Measurements from ENCODE around the gene SSH2.
"Not testable (repeated sequence)": the region's sequence is repeated elsewhere in the genome, so short reads cannot be mapped to it uniquely, and the experiment has no call there.

The SSH2 gene

GRCh38 chr17:29862127-29862526 is 67.9 kb downstream of the SSH2 start:
- no peak overlapping the region for H3K4me3 ChIP-seq (replicated peaks; ENCODE audit: low read depth, low read length)
- no peak for TF ChIP-seq CTCF (IDR thresholded peaks at IDR 0.05; ENCODE audit: low read length, missing control alignments)
- no peak for DNase-seq (ENCODE audit: low read depth)

- not testable (repeated sequence) for DNase-seq (ENCODE audit: low read depth); H3K4me3 ChIP-seq (replicated peaks; ENCODE audit: low read depth, low read length)
These were observed 70.6 kb downstream of the SSH2 start for GRCh38 chr17:29859445-29859844.

GRCh38 chr17:29857823-29858222 is 72.2 kb downstream of the SSH2 start:
- DNase-seq (ENCODE audit: low read depth): no peak
- no peak overlapping the region for H3K4me3 ChIP-seq (replicated peaks; ENCODE audit: low read depth, low read length)
- no peak for TF ChIP-seq CTCF (IDR thresholded peaks at IDR 0.05; ENCODE audit: low read length, missing control alignments)

GRCh38 chr17:29857105-29857504 is 72.9 kb downstream of the SSH2 start:
- DNase-seq (ENCODE audit: low read depth); H3K4me3 ChIP-seq (replicated peaks; ENCODE audit: low read depth, low read length): not testable (repeated sequence)

- TF ChIP-seq CTCF (IDR thresholded peaks at IDR 0.05; ENCODE audit: low read length, missing control alignments): no peak
- H3K4me3 ChIP-seq (replicated peaks; ENCODE audit: low read depth, low read length): no peak overlapping the region
These were observed 74.3 kb downstream of the SSH2 start for GRCh38 chr17:29855686-29856085.

GRCh38 chr17:29848737-29849136 is 81.3 kb downstream of the SSH2 start:
- no peak overlapping the region for H3K4me3 ChIP-seq (replicated peaks; ENCODE audit: low read depth, low read length)
- no peak for DNase-seq (ENCODE audit: low read depth)
- no peak for TF ChIP-seq CTCF (IDR thresholded peaks at IDR 0.05; ENCODE audit: low read length, missing control alignments)

More at GRCh38 chr17:29855686-29856085, 74.3 kb downstream of the SSH2 start:
- peak; percentile 79 for DNase-seq (ENCODE audit: low read depth)

GRCh38 chr17:29847527-29848400 is 82.3 kb downstream of the SSH2 start:
- DNase-seq (ENCODE audit: low read depth): peak; percentile 52
- H3K4me3 ChIP-seq (replicated peaks; ENCODE audit: low read depth, low read length): no peak overlapping the region
- TF ChIP-seq CTCF (IDR thresholded peaks at IDR 0.05; ENCODE audit: low read length, missing control alignments): no peak

- TF ChIP-seq CTCF (IDR thresholded peaks at IDR 0.05; ENCODE audit: low read length, missing control alignments): no peak
- no peak overlapping the region for H3K4me3 ChIP-seq (replicated peaks; ENCODE audit: low read depth, low read length)
- no peak for DNase-seq (ENCODE audit: low read depth)
These were observed 82.9 kb downstream of the SSH2 start for GRCh38 chr17:29847118-29847517.

Data from fibroblast of pulmonary artery (primary cell).